A549 (cell line): ENCODE measurements around the gene DYNLRB1. TPM values are rescaled to one million over a fixed set of nuclear protein-coding genes. Genes with fewer than 3 reads are reported as not detected.

Source experiments
- ATAC-seq, 2 experiments: fragments of 200-7000 bp in 1 of 2; fragments of >200 bp in 1 of 2; cut with Nextera tagmentation in 1 of 2; cut with Tn5 transposase in 1 of 2; 3 replicates each; pipeline versions ENCODE4 v1.8.0 to v1.9.1; 2018 to 2020; ENCODE audit warnings: mild to moderate bottlenecking in 1 of 2, moderate library complexity in 1 of 2
- CTCF ChIA-PET: fragments of 300-600 bp; sonication (Branson Sonifier 250); formaldehyde crosslinking; extraction: SDS; loops from one replicate; lab custom pipeline; 2021; ENCODE audit warnings: antibody characterized with exemption, inconsistent platforms; lab: Yijun Ruan, JAX
- POLR2A ChIA-PET: fragments of 350-600 bp; formaldehyde crosslinking; extraction: SDS; loops from one replicate; lab custom pipeline; 2021; ENCODE audit warnings: antibody characterized with exemption, inconsistent platforms; lab: Yijun Ruan, JAX
- DNase-seq, 2 experiments: peaks; one replicate each; pipeline versions ENCODE4 v3.0.0 to v3.0.0-alpha.2; 2011 to 2016; ENCODE audit warnings: low read depth in 1 of 2, low spot score in 1 of 2
- FAIRE-seq: peaks from 2 replicates; lab custom pipeline; 2011; peaks lifted over from hg19 to GRCh38; lab: Jason Lieb, UNC
- H3K27ac ChIP-seq, 2 experiments: fragments of >200 bp; sonication (Bioruptor Twin); formaldehyde crosslinking; 3 replicates each; pipeline ENCODE4 v1.5.1; 2016 to 2017
- H3K4me1 ChIP-seq: fragments of >200 bp; sonication (Bioruptor Twin); formaldehyde crosslinking; 3 replicates; pipeline ENCODE4 v1.6.1; 2016
- H3K4me2 ChIP-seq: fragments of >200 bp; sonication (Bioruptor Twin); formaldehyde crosslinking; 3 replicates; pipeline ENCODE4 v1.6.1; 2016
- H3K4me3 ChIP-seq: fragments of >200 bp; sonication (Bioruptor Twin); formaldehyde crosslinking; 3 replicates; pipeline ENCODE4 v1.5.1; 2016
- H3K9me3 ChIP-seq: fragments of >200 bp; sonication (Bioruptor Twin); formaldehyde crosslinking; 3 replicates; pipeline ENCODE4 v1.6.1; 2016
- CHD2 ChIP-seq: fragments of 150-350 bp; IDR thresholded peaks from 2 replicates; pipeline ENCODE4 v1.6.1; 2014; ENCODE audit warnings: low read length; ENCODE audit not compliant: partially characterized antibody
- CHD4 ChIP-seq: fragments of 200-600 bp; sonication (generic); IDR thresholded peaks from 2 replicates; pipeline ENCODE4 v1.6.1; 2016; ENCODE audit warnings: antibody characterized with exemption, mild to moderate bottlenecking, borderline replicate concordance
- EP300 ChIP-seq, 2 experiments: fragments of >200 bp; sonication (Bioruptor Twin); formaldehyde crosslinking; IDR thresholded peaks; 2 replicates in 1 of 2; 3 replicates in 1 of 2; pipeline ENCODE4 v1.6.1; 2016 to 2017
- FOSB ChIP-seq: fragments of 250-450 bp; sonication (Bioruptor Pico); IDR thresholded peaks from 2 replicates; pipeline ENCODE4 v1.5.0; 2020; ENCODE audit warnings: mild to moderate bottlenecking, moderate library complexity
- FOXS1 ChIP-seq: fragments of 250-450 bp; sonication (Bioruptor Pico); IDR thresholded peaks from 2 replicates; pipeline ENCODE4 v1.5.0; 2020; ENCODE audit warnings: mild to moderate bottlenecking, moderate library complexity
- HEYL ChIP-seq: fragments of 250-450 bp; sonication (Bioruptor Pico); IDR thresholded peaks from 2 replicates; pipeline ENCODE4 v1.8.0; 2021; ENCODE audit warnings: mild to moderate bottlenecking, moderate library complexity
- HOXB13 ChIP-seq: fragments of 250-450 bp; sonication (Bioruptor Pico); IDR thresholded peaks from 2 replicates; pipeline ENCODE4 v1.5.0; 2020; ENCODE audit warnings: low read depth, mild to moderate bottlenecking, moderate library complexity
- HOXB5 ChIP-seq: fragments of 250-450 bp; sonication (Bioruptor Pico); IDR thresholded peaks from 2 replicates; pipeline ENCODE4 v1.5.0; 2020; ENCODE audit warnings: mild to moderate bottlenecking, moderate library complexity
- KDM1A ChIP-seq: fragments of 200-600 bp; sonication (generic); IDR thresholded peaks from 2 replicates; pipeline ENCODE4 v1.6.1; 2016; ENCODE audit warnings: low read depth, mild to moderate bottlenecking
- KDM5A ChIP-seq: fragments of 200-600 bp; sonication (generic); IDR thresholded peaks from 2 replicates; pipeline ENCODE4 v1.6.1; 2016; ENCODE audit warnings: antibody characterized with exemption, mild to moderate bottlenecking
- NFE2L2 ChIP-seq: fragments of 150-350 bp; conservative IDR thresholded peaks from 2 replicates; pipeline ENCODE4 v1.6.1; 2014; ENCODE audit warnings: low read length
- POLR2A ChIP-seq: IDR thresholded peaks from 2 replicates; pipeline ENCODE4 v1.6.1; 2012; ENCODE audit warnings: mild to moderate bottlenecking, low read length
- ZC3H11A ChIP-seq: fragments of 450-650 bp; IDR thresholded peaks from 2 replicates; pipeline ENCODE4 v1.6.1; 2014; ENCODE audit warnings: antibody characterized with exemption, mild to moderate bottlenecking
- ZNF302 ChIP-seq: fragments of 250-450 bp; sonication (Bioruptor Pico); IDR thresholded peaks from 2 replicates; pipeline ENCODE4 v1.9.0; 2021; ENCODE audit warnings: inconsistent platforms, mild to moderate bottlenecking, moderate library complexity
- WGBS: methylation state at CpG from one replicate; pipeline ENCODE4 v1.1.6; 2017; ENCODE audit errors: missing lambda C conversion rate; 5-methylcytosine and 5-hydroxymethylcytosine counted together
- polyA plus RNA-seq, 4 experiments: library from polyadenylated mRNA; depleted of rRNA in 3 of 4; stranded (reverse); fragments of >200 nt; fragmentation: RNase III in 1 of 4; extraction: RNeasy Plus Mini Kit Qiagen cat#74134 plus additional on column Dnase treatment in 1 of 4; gene quantifications; 2 replicates in 3 of 4; 3 replicates in 1 of 4; pipeline ENCODE4 v1.2.3, GENCODE V29; 2011 to 2017
- TF ChIP-seq, protein P1 (sequence below): fragments of 450-650 bp; IDR thresholded peaks from 2 replicates; pipeline ENCODE4 v1.6.1; 2014; ENCODE audit warnings: antibody characterized with exemption
- TF ChIP-seq, protein P2 (sequence below): fragments of 200-600 bp; sonication (generic); IDR thresholded peaks from 2 replicates; pipeline ENCODE4 v1.6.1; 2016; ENCODE audit warnings: antibody characterized with exemption, mild to moderate bottlenecking, moderate library complexity
- TF ChIP-seq, protein P3 (sequence below): IDR thresholded peaks from 2 replicates; pipeline ENCODE4 v1.6.1; 2012
- TF ChIP-seq, protein P4 (sequence below): fragments of >200 bp; sonication (Bioruptor Twin); formaldehyde crosslinking; IDR thresholded peaks from 3 replicates; pipeline ENCODE4 v1.5.1; 2016
- TF ChIP-seq, protein P5 (sequence below): fragments of >200 bp; sonication (Bioruptor Twin); formaldehyde crosslinking; IDR thresholded peaks from 2 replicates; pipeline ENCODE4 v1.6.1; 2016

The DYNLRB1 gene
- polyA plus RNA-seq, 2 of the 4 experiments (the other 2 are of a cell fraction): 148 to 211 TPM

DNA sequence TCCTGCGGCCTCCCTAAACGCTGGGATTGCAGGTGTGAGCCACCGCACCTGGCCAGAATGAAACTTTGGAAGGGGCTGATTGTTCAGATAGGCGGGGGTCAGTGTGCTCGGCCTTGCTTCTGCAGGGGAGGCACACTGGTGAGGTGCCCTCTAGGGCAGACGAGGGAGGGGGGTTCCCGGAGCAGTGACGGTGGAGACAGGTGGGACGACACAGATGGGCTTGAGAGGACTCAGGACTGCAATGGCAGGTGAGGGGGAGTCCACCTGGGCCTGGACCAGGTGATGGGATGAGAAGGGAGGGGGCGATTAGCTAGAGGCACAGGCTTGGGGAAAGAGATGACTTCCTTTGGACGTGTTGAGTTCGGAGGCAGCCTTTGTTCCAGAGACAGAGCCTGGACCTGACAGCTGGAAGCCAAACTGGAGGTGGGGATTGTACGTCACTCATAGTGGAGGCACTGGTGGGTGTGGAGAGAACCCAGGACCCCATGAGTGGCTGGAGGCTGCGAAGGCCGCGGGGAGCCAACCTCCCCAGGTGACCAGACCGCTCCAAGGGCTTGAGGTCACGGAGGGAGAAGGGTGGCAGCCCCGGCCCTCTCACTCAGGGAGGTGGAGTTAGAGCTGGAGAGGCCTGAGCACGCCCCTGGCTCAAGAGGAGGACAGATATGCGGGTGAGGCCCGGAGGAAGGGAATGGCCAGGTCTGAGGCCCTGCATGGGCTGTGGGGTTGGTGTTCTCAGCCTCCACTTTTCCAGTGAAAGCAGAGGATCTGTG, 31.8 kb downstream of the DYNLRB1 start:
- FAIRE-seq: no peak
- ATAC-seq: peak in 1 of 2 experiments; percentile 15; a peak in 1 of 6 replicates
- TF ChIP-seq CHD4 (no peak), POLR2A (no peak), HOXB13 (CRISPR knock-in tag) (no peak), KDM5A (no peak), EP300 (IDR thresholded peaks at IDR 0.05) (no peak), NFE2L2 (no peak), FOXS1 (CRISPR knock-in tag) (no peak), FOSB (CRISPR knock-in tag) (no peak), ZC3H11A (no peak), HEYL (no peak), CHD2 (no peak), HOXB5 (CRISPR knock-in tag) (no peak), KDM1A (no peak), ZNF302 (CRISPR knock-in tag) (no peak)
- TF ChIP-seq, protein P1, sequence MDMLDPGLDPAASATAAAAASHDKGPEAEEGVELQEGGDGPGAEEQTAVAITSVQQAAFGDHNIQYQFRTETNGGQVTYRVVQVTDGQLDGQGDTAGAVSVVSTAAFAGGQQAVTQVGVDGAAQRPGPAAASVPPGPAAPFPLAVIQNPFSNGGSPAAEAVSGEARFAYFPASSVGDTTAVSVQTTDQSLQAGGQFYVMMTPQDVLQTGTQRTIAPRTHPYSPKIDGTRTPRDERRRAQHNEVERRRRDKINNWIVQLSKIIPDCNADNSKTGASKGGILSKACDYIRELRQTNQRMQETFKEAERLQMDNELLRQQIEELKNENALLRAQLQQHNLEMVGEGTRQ: no peak
- TF ChIP-seq, protein P2, sequence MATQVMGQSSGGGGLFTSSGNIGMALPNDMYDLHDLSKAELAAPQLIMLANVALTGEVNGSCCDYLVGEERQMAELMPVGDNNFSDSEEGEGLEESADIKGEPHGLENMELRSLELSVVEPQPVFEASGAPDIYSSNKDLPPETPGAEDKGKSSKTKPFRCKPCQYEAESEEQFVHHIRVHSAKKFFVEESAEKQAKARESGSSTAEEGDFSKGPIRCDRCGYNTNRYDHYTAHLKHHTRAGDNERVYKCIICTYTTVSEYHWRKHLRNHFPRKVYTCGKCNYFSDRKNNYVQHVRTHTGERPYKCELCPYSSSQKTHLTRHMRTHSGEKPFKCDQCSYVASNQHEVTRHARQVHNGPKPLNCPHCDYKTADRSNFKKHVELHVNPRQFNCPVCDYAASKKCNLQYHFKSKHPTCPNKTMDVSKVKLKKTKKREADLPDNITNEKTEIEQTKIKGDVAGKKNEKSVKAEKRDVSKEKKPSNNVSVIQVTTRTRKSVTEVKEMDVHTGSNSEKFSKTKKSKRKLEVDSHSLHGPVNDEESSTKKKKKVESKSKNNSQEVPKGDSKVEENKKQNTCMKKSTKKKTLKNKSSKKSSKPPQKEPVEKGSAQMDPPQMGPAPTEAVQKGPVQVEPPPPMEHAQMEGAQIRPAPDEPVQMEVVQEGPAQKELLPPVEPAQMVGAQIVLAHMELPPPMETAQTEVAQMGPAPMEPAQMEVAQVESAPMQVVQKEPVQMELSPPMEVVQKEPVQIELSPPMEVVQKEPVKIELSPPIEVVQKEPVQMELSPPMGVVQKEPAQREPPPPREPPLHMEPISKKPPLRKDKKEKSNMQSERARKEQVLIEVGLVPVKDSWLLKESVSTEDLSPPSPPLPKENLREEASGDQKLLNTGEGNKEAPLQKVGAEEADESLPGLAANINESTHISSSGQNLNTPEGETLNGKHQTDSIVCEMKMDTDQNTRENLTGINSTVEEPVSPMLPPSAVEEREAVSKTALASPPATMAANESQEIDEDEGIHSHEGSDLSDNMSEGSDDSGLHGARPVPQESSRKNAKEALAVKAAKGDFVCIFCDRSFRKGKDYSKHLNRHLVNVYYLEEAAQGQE: no peak
- TF ChIP-seq, protein P3, sequence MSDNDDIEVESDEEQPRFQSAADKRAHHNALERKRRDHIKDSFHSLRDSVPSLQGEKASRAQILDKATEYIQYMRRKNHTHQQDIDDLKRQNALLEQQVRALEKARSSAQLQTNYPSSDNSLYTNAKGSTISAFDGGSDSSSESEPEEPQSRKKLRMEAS: no peak
- TF ChIP-seq, protein P4, sequence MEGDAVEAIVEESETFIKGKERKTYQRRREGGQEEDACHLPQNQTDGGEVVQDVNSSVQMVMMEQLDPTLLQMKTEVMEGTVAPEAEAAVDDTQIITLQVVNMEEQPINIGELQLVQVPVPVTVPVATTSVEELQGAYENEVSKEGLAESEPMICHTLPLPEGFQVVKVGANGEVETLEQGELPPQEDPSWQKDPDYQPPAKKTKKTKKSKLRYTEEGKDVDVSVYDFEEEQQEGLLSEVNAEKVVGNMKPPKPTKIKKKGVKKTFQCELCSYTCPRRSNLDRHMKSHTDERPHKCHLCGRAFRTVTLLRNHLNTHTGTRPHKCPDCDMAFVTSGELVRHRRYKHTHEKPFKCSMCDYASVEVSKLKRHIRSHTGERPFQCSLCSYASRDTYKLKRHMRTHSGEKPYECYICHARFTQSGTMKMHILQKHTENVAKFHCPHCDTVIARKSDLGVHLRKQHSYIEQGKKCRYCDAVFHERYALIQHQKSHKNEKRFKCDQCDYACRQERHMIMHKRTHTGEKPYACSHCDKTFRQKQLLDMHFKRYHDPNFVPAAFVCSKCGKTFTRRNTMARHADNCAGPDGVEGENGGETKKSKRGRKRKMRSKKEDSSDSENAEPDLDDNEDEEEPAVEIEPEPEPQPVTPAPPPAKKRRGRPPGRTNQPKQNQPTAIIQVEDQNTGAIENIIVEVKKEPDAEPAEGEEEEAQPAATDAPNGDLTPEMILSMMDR: no peak
- TF ChIP-seq, protein P5, sequence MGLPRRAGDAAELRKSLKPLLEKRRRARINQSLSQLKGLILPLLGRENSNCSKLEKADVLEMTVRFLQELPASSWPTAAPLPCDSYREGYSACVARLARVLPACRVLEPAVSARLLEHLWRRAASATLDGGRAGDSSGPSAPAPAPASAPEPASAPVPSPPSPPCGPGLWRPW: no peak

More for the DNA sequence above, 31.8 kb downstream of the DYNLRB1 start:
- no peaks in the 10 kb centered on the region; the same call in 1 of the 3 replicates for H3K4me1 ChIP-seq
- no peaks in the 10 kb centered on the region for H3K9me3 ChIP-seq
- CTCF ChIA-PET: interaction anchor here (0.8 to 3.4 kb wide), 5 partner anchors 10 to 236 kb away, joined by 3 to 26 read pairs (median 3); no protein-coding TSS in a partner anchor
- no peak overlapping the region for H3K4me3 ChIP-seq
- no peak for DNase-seq
- WGBS: 88% methylated on average over 22 of the region's 22 CpGs
- H3K27ac ChIP-seq: no peak overlapping the region
- H3K4me2 ChIP-seq: no peak overlapping the region
- POLR2A ChIA-PET: no interaction called here
